Activated CD8-positive, alpha-beta T cell treated with anti-CD3 and anti-CD28 coated beads, Interleukin-2, amount 10 ng/mL, durations not matched to agents 7 days and 5 days (primary cell): Measurements from ENCODE around the gene C3. TPM values are rescaled to one million over a fixed set of nuclear protein-coding genes. Genes with fewer than 3 reads are reported as not detected.

ENCODE experiments used
- ATAC-seq: fragments of 150-1000 bp; cut with Tn5 transposase; one replicate; pipeline ENCODE4 v1.10.0; 2021; ENCODE audit warnings: moderate library complexity
- CTCF ChIA-PET: fragments of 350-600 bp; sonication (Branson Sonifier 250); formaldehyde crosslinking; loops from one replicate; lab custom pipeline; 2021; ENCODE audit warnings: antibody characterized with exemption; lab: Charles Lee
- POLR2A ChIA-PET: fragments of 350-600 bp; sonication (Branson Sonifier 250); formaldehyde crosslinking; loops from one replicate; lab custom pipeline; 2021; ENCODE audit warnings: antibody characterized with exemption; lab: Charles Lee
- DNase-seq: peaks from one replicate; pipeline ENCODE4 v3.0.0-alpha.2; 2020
- H3K27ac Mint-ChIP-seq: one replicate; pipeline ENCODE4 v1.8.0; 2021; ENCODE audit warnings: mild to moderate bottlenecking, mixed read lengths
- H3K27me3 Mint-ChIP-seq: one replicate; pipeline ENCODE4 v1.8.0; 2021; ENCODE audit warnings: low read depth, mixed read lengths
- H3K36me3 Mint-ChIP-seq: one replicate; pipeline ENCODE4 v1.8.0; 2021; ENCODE audit warnings: low read depth, mixed read lengths
- H3K4me1 Mint-ChIP-seq: one replicate; pipeline ENCODE4 v1.8.0; 2021; ENCODE audit warnings: low read depth, mixed read lengths
- H3K4me3 Mint-ChIP-seq: one replicate; pipeline ENCODE4 v1.8.0; 2021; ENCODE audit warnings: mild to moderate bottlenecking, mixed read lengths
- H3K9me3 Mint-ChIP-seq: one replicate; pipeline ENCODE4 v1.8.0; 2022; ENCODE audit warnings: mixed read lengths; ENCODE audit not compliant: insufficient read depth
- total RNA-seq, 2 experiments: library from RNA; stranded (reverse); gene quantifications; one replicate each; pipeline ENCODE4 v1.2.3, GENCODE V29; 2021

C3 gene
- total RNA-seq, 2 experiments from 2014 or later = 0.52 to 1.2 TPM

- ATAC-seq (no peak), DNase-seq (no peak)
- POLR2A ChIA-PET = no interaction called here
- peaks cover 2% of the 10 kb centered on the region for H3K27me3 Mint-ChIP-seq
- peaks cover 18% of the 10 kb centered on the region for H3K4me1 Mint-ChIP-seq
- CTCF ChIA-PET = no interaction called here
- peaks cover 3% of the 10 kb centered on the region for H3K9me3 Mint-ChIP-seq
- H3K36me3 Mint-ChIP-seq = peaks cover 2% of the 10 kb centered on the region
- no peak overlapping the region for H3K27ac Mint-ChIP-seq
- H3K4me3 Mint-ChIP-seq = no peak overlapping the region
These were observed 26.8 kb downstream of the C3 start for GRCh38 chr19:6693681-6694080.

- Mint-ChIP-seq H3K4me1 (peaks cover 18% of the 10 kb centered on the region), H3K4me3 (no peak overlapping the region), H3K27me3 (no peaks in the 10 kb centered on the region), H3K27ac (no peak overlapping the region), H3K9me3 (peaks cover 5% of the 10 kb centered on the region), H3K36me3 (peaks cover 2% of the 10 kb centered on the region)
- DNase-seq (no peak), ATAC-seq (no peak)
- ChIA-PET CTCF (no interaction called here), POLR2A (no interaction called here)
These were observed 27.4 kb downstream of the C3 start for GRCh38 chr19:6693056-6693471.

- ATAC-seq = no peak
- H3K4me1 Mint-ChIP-seq = peaks cover 10% of the 10 kb centered on the region
- no peak overlapping the region for H3K27ac Mint-ChIP-seq
- H3K36me3 Mint-ChIP-seq = peaks cover 2% of the 10 kb centered on the region
- no peak for DNase-seq
- ChIA-PET CTCF (no interaction called here), POLR2A (no interaction called here)
- peaks cover 5% of the 10 kb centered on the region for H3K9me3 Mint-ChIP-seq
- H3K27me3 Mint-ChIP-seq = no peaks in the 10 kb centered on the region
- H3K4me3 Mint-ChIP-seq = no peak overlapping the region
These were observed 28.4 kb downstream of the C3 start for GRCh38 chr19:6692027-6692426.

- Mint-ChIP-seq H3K4me1 (peaks cover 7% of the 10 kb centered on the region), H3K27me3 (no peaks in the 10 kb centered on the region), H3K36me3 (peaks cover 2% of the 10 kb centered on the region), H3K27ac (no peak overlapping the region), H3K9me3 (peaks cover 5% of the 10 kb centered on the region), H3K4me3 (no peak overlapping the region)
- ATAC-seq = no peak
- DNase-seq = no peak
- ChIA-PET POLR2A (no interaction called here), CTCF (no interaction called here)
These were observed 29.1 kb downstream of the C3 start for GRCh38 chr19:6691342-6691741.

- ATAC-seq (no peak), DNase-seq (no peak)
- H3K4me1 Mint-ChIP-seq = peaks cover 5% of the 10 kb centered on the region
- peaks cover 5% of the 10 kb centered on the region for H3K9me3 Mint-ChIP-seq
- H3K4me3 Mint-ChIP-seq = no peak overlapping the region
- POLR2A ChIA-PET = no interaction called here
- CTCF ChIA-PET = interaction anchor here (0.6 kb wide), 1 partner anchor 60 kb away, joined by 3 read pairs; no protein-coding TSS in a partner anchor
- H3K27ac Mint-ChIP-seq = no peak overlapping the region
- H3K27me3 Mint-ChIP-seq = no peaks in the 10 kb centered on the region
- peaks cover 2% of the 10 kb centered on the region for H3K36me3 Mint-ChIP-seq
These were observed 30.1 kb downstream of the C3 start for GRCh38 chr19:6690160-6690885.

GRCh38 chr19:6687114-6687513, 33.3 kb downstream of the C3 start:
- no peak for ATAC-seq
- peaks cover 5% of the 10 kb centered on the region for H3K9me3 Mint-ChIP-seq
- CTCF ChIA-PET = no interaction called here
- no peak overlapping the region for H3K27ac Mint-ChIP-seq
- peaks cover 6% of the 10 kb centered on the region for H3K27me3 Mint-ChIP-seq
- peaks cover 8% of the 10 kb centered on the region for H3K4me1 Mint-ChIP-seq
- DNase-seq = no peak
- POLR2A ChIA-PET = no interaction called here
- H3K36me3 Mint-ChIP-seq = peaks cover 2% of the 10 kb centered on the region
- no peak overlapping the region for H3K4me3 Mint-ChIP-seq

- Mint-ChIP-seq H3K27ac (no peak overlapping the region), H3K9me3 (peaks cover 5% of the 10 kb centered on the region), H3K4me1 (peaks cover 8% of the 10 kb centered on the region), H3K27me3 (peaks cover 8% of the 10 kb centered on the region), H3K4me3 (no peak overlapping the region), H3K36me3 (peaks cover 2% of the 10 kb centered on the region)
- POLR2A ChIA-PET = interaction anchor here (0.6 kb wide), 1 partner anchor 163 kb away, joined by 3 read pairs; no protein-coding TSS in a partner anchor
- CTCF ChIA-PET = no interaction called here
- DNase-seq (no peak), ATAC-seq (no peak)
These were observed 33.8 kb downstream of the C3 start for GRCh38 chr19:6686628-6686975.

GRCh38 chr19:6685962-6686627, 34.4 kb downstream of the C3 start:
- ChIA-PET CTCF (no interaction called here), POLR2A (interaction anchor here (0.6 kb wide), 1 partner anchor 163 kb away, joined by 3 read pairs; no protein-coding TSS in a partner anchor)
- Mint-ChIP-seq H3K36me3 (peaks cover 2% of the 10 kb centered on the region), H3K4me3 (no peak overlapping the region), H3K27ac (no peak overlapping the region), H3K9me3 (peaks cover 5% of the 10 kb centered on the region), H3K27me3 (peaks cover 10% of the 10 kb centered on the region), H3K4me1 (peaks cover 8% of the 10 kb centered on the region)
- ATAC-seq (no peak), DNase-seq (no peak)

GRCh38 chr19:6685482-6685881, 35.0 kb downstream of the C3 start:
- Mint-ChIP-seq H3K4me3 (no peak overlapping the region), H3K9me3 (peaks cover 5% of the 10 kb centered on the region), H3K4me1 (peaks cover 8% of the 10 kb centered on the region), H3K36me3 (peaks cover 2% of the 10 kb centered on the region), H3K27me3 (peaks cover 10% of the 10 kb centered on the region), H3K27ac (no peak overlapping the region)
- no peak for ATAC-seq
- CTCF ChIA-PET = no interaction called here
- POLR2A ChIA-PET = no interaction called here
- DNase-seq = no peak

- CTCF ChIA-PET = no interaction called here
- Mint-ChIP-seq H3K36me3 (peaks cover 4% of the 10 kb centered on the region), H3K9me3 (peaks cover 5% of the 10 kb centered on the region), H3K27ac (no peak overlapping the region), H3K4me3 (no peak overlapping the region), H3K27me3 (peaks cover 10% of the 10 kb centered on the region), H3K4me1 (peaks cover 16% of the 10 kb centered on the region)
- no peak for DNase-seq
- ATAC-seq = no peak
- POLR2A ChIA-PET = no interaction called here
These were observed 36.5 kb downstream of the C3 start for GRCh38 chr19:6683971-6684370.

GRCh38 chr19:6682607-6683128, 37.8 kb downstream of the C3 start:
- H3K36me3 Mint-ChIP-seq = peaks cover 2% of the 10 kb centered on the region
- POLR2A ChIA-PET = no interaction called here
- peaks cover 25% of the 10 kb centered on the region for H3K4me1 Mint-ChIP-seq
- H3K27me3 Mint-ChIP-seq = peaks cover 10% of the 10 kb centered on the region
- CTCF ChIA-PET = no interaction called here
- DNase-seq = no peak
- H3K4me3 Mint-ChIP-seq = no peak overlapping the region
- H3K27ac Mint-ChIP-seq = no peak overlapping the region
- ATAC-seq = no peak
- peaks cover 3% of the 10 kb centered on the region for H3K9me3 Mint-ChIP-seq

GRCh38 chr19:6680141-6680540, 40.3 kb downstream of the C3 start:
- H3K36me3 Mint-ChIP-seq = peaks cover 2% of the 10 kb centered on the region
- no peak for DNase-seq
- H3K9me3 Mint-ChIP-seq = peaks cover 4% of the 10 kb centered on the region
- no peak overlapping the region for H3K27ac Mint-ChIP-seq
- ChIA-PET POLR2A (interaction anchor here (0.7 kb wide), 1 partner anchor 10 kb away, joined by 3 read pairs; the partner anchor contains the start of gene TNFSF14), CTCF (no interaction called here)
- H3K27me3 Mint-ChIP-seq = peaks cover 10% of the 10 kb centered on the region
- H3K4me3 Mint-ChIP-seq = no peak overlapping the region
- ATAC-seq = no peak
- H3K4me1 Mint-ChIP-seq = peaks cover 42% of the 10 kb centered on the region
